Measurements from ENCODE around the gene NR3C2. TPM values are rescaled to one million over a fixed set of nuclear protein-coding genes. Genes with fewer than 3 reads are reported as not detected.

Gene NR3C2
- total and polyA plus RNA-seq, 8 donors, result 2.0 to 36.4 (median 16.9) TPM

GRCh38 chr4:148116969-148117368 lies 325.2 kb downstream of the NR3C2 start:
- no peak overlapping the region for H3K27ac ChIP-seq
- H3K4me3 ChIP-seq, result no peak overlapping the region
- WGBS, 5 donors, result 84 to 97% (median 93%) methylated on average over 4 of the region's 4 CpGs
- TF ChIP-seq CTCF (IDR thresholded peaks at IDR 0.05) (no peak), POLR2A (IDR thresholded peaks at IDR 0.05) (no peak), POLR2AphosphoS5 (IDR thresholded peaks at IDR 0.05) (no peak), EP300 (IDR thresholded peaks at IDR 0.05) (no peak)
- no peaks in the 10 kb centered on the region for H3K9me3 ChIP-seq
- H3K36me3 ChIP-seq, result peaks cover 10 to 64% (median 54%) of the 10 kb centered on the region in 4 donors
- H3K4me1 ChIP-seq, result peaks cover 0 to 12% (median 5%) of the 10 kb centered on the region in 4 donors
- no peak for DNase-seq
- no peaks in the 10 kb centered on the region for H3K27me3 ChIP-seq
- intact Hi-C loops (cut with DNase I; ENCODE audit: low total_unique reads), result no loop called here

GRCh38 chr4:148116264-148116663 lies 325.9 kb downstream of the NR3C2 start:
- no peaks in the 10 kb centered on the region for H3K27me3 ChIP-seq
- no peak for TF ChIP-seq EP300 (IDR thresholded peaks at IDR 0.05)
- no peak for TF ChIP-seq POLR2AphosphoS5 (IDR thresholded peaks at IDR 0.05)
- no peak for TF ChIP-seq POLR2A (IDR thresholded peaks at IDR 0.05)
- no peak for TF ChIP-seq CTCF (IDR thresholded peaks at IDR 0.05)
- 46 to 75% (median 54%) methylated on average over 2 of the region's 2 CpGs for WGBS, 5 donors
- no peaks in the 10 kb centered on the region for H3K9me3 ChIP-seq
- peak in 1 of 2 donors; percentile 84 for DNase-seq
- peaks cover 0 to 12% (median 5%) of the 10 kb centered on the region in 4 donors for H3K4me1 ChIP-seq
- H3K4me3 ChIP-seq, result no peak overlapping the region
- no peak overlapping the region for H3K27ac ChIP-seq
- intact Hi-C loops (cut with DNase I; ENCODE audit: low total_unique reads), result no loop called here
- peaks cover 10 to 72% (median 60%) of the 10 kb centered on the region in 4 donors for H3K36me3 ChIP-seq

GRCh38 chr4:148114436-148114835 lies 327.8 kb downstream of the NR3C2 start:
- Histone ChIP-seq H3K36me3 (peaks cover 13 to 77% (median 65%) of the 10 kb centered on the region in 4 donors), H3K4me3 (no peak overlapping the region), H3K27me3 (no peaks in the 10 kb centered on the region), H3K9me3 (no peaks in the 10 kb centered on the region), H3K27ac (no peak overlapping the region), H3K4me1 (peaks cover 0 to 12% (median 5%) of the 10 kb centered on the region in 4 donors)
- no peak for DNase-seq
- intact Hi-C loops (cut with DNase I; ENCODE audit: low total_unique reads), result no loop called here
- TF ChIP-seq POLR2AphosphoS5 (IDR thresholded peaks at IDR 0.05), result no peak
- no peak for TF ChIP-seq EP300 (IDR thresholded peaks at IDR 0.05)
- no peak for TF ChIP-seq POLR2A (IDR thresholded peaks at IDR 0.05)
- TF ChIP-seq CTCF (IDR thresholded peaks at IDR 0.05), result no peak

GRCh38 chr4:148112231-148112982 lies 329.8 kb downstream of the NR3C2 start:
- Histone ChIP-seq H3K9me3 (no peaks in the 10 kb centered on the region), H3K27ac (no peak overlapping the region), H3K36me3 (peaks cover 23 to 77% (median 64%) of the 10 kb centered on the region in 4 donors), H3K27me3 (no peaks in the 10 kb centered on the region), H3K4me3 (no peak overlapping the region), H3K4me1 (peaks cover 0 to 12% (median 5%) of the 10 kb centered on the region in 4 donors)
- no peak for DNase-seq
- no peak for TF ChIP-seq POLR2AphosphoS5 (IDR thresholded peaks at IDR 0.05)
- TF ChIP-seq EP300 (IDR thresholded peaks at IDR 0.05), result no peak
- no peak for TF ChIP-seq CTCF (IDR thresholded peaks at IDR 0.05)
- no peak for TF ChIP-seq POLR2A (IDR thresholded peaks at IDR 0.05)
- WGBS, 5 donors, result 82 to 93% (median 89%) methylated on average over 4 of the region's 4 CpGs
- intact Hi-C loops (cut with DNase I; ENCODE audit: low total_unique reads), result no loop called here

Data from stomach (tissue), 9 donors.